MCF 10A (cell line): ENCODE data around the gene BARHL2. TPM values are rescaled to one million over a fixed set of nuclear protein-coding genes. Genes with fewer than 3 reads are reported as not detected.

Experiments
- BruUV-seq: library from RNA; stranded (reverse); fragments of 400-500 nt; replicated peaks from 2 replicates; lab custom pipeline; 2021; lab: Mats Ljungman, UMichigan
- CTCF ChIA-PET: fragments of 300-600 bp; sonication (Branson Sonifier 250); formaldehyde crosslinking; extraction: SDS; loops from one replicate; lab custom pipeline; 2021; ENCODE audit warnings: antibody characterized with exemption, inconsistent platforms; lab: Yijun Ruan, JAX
- POLR2A ChIA-PET: fragments of 300-600, 350-650 bp; sonication (Branson Sonifier 250); formaldehyde crosslinking; extraction: SDS; loops from one replicate; lab custom pipeline; 2020; ENCODE audit warnings: antibody characterized with exemption, inconsistent platforms; lab: Yijun Ruan, JAX
- DNase-seq: peaks from one replicate; pipeline ENCODE4 v3.0.0-alpha.2; 2018; ENCODE audit not compliant: unreplicated experiment
- H3K27ac Mint-ChIP-seq: one replicate; pipeline ENCODE4 v1.8.0; 2022; ENCODE audit warnings: mild to moderate bottlenecking, low read depth, mixed read lengths; ENCODE audit not compliant: unreplicated experiment
- H3K27me3 Mint-ChIP-seq: one replicate; pipeline ENCODE4 v1.8.0; 2022; ENCODE audit warnings: mixed read lengths; ENCODE audit not compliant: insufficient read depth, unreplicated experiment
- H3K36me3 Mint-ChIP-seq: one replicate; pipeline ENCODE4 v1.8.0; 2022; ENCODE audit warnings: mild to moderate bottlenecking, moderate library complexity, mixed read lengths; ENCODE audit not compliant: insufficient read depth, unreplicated experiment
- H3K4me1 Mint-ChIP-seq: one replicate; pipeline ENCODE4 v1.8.0; 2022; ENCODE audit warnings: mixed read lengths; ENCODE audit not compliant: insufficient read depth, unreplicated experiment
- H3K4me3 Mint-ChIP-seq: one replicate; pipeline ENCODE4 v1.8.0; 2022; ENCODE audit warnings: mild to moderate bottlenecking, moderate library complexity, mixed read lengths; ENCODE audit not compliant: unreplicated experiment
- H3K9me3 Mint-ChIP-seq: one replicate; pipeline ENCODE4 v1.8.0; 2022; ENCODE audit warnings: mixed read lengths; ENCODE audit not compliant: unreplicated experiment
- intact Hi-C: fragments of 100-400 bp; cut with micrococcal nuclease; formaldehyde crosslinking; loops from 2 replicates; pipeline ENCODE4 v1.14.1; 2022
- total RNA-seq: library from RNA; stranded (reverse); gene quantifications from 2 replicates; pipeline ENCODE4 v1.2.3, GENCODE V29; 2022
- TF ChIP-seq, protein P1 (sequence below): fragments of 200-600 bp; IDR thresholded peaks from one replicate; pipeline ENCODE4 v1.8.0; 2022; ENCODE audit warnings: antibody characterized with exemption, mild to moderate bottlenecking; ENCODE audit not compliant: unreplicated experiment

BARHL2 gene
- total RNA-seq, 1 experiment from 2014 or later, result not detected

DNA sequence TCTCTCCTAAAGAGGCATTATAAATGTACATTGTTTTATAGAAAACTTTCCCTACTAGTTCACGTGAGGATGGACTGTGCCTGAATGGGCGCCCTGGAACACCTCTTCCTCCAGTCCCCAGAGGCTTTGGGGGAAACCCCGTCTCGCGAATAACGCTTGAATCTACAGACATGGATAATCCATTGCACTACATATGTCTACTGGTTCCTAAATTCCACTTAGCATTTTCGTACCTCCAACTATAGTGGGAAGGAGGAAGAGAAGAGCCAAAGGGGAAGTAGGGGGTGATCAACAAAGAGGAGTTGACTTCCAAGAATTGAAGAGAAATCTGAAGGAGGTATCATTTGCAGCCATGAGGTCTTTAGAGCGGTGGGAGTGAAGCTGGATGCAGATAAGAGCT lies 11.1 kb downstream of the BARHL2 start:
- no peak overlapping the region for H3K4me3 Mint-ChIP-seq
- no TSS peak for BruUV-seq

DNA sequence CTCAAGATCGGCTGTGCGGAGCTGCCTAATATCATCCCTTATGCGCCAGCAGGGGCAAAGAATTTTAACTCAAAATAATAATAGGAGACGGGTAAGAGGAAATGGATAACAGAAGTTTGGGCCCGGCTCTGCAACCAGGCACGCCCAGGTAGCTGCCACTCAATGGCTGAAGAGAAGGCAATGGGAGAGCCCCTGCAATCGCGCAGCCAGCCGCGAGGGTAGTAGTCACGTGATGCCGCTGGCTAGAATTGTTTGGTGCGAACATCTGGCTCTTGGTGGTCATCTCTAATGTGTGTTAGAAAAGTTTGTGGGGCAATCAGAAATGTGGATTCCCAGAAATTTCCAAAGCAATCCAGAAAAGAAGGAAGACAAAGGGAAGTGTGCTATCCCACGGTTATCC lies 12.3 kb downstream of the BARHL2 start:
- H3K4me3 Mint-ChIP-seq, result no peak overlapping the region
- H3K4me1 Mint-ChIP-seq, result no peaks in the 10 kb centered on the region
- DNase-seq, result no peak
- H3K36me3 Mint-ChIP-seq, result no peaks in the 10 kb centered on the region
- POLR2A ChIA-PET, result no interaction called here
- CTCF ChIA-PET, result interaction anchor here (0.7 to 0.9 kb wide), 2 partner anchors 17 to 748 kb away, joined by 3 to 4 read pairs; no protein-coding TSS in a partner anchor
- H3K27ac Mint-ChIP-seq, result no peak overlapping the region
- H3K27me3 Mint-ChIP-seq, result peaks cover 49% of the 10 kb centered on the region
- intact Hi-C loops, result no loop called here
- BruUV-seq, result no TSS peak
- no peaks in the 10 kb centered on the region for H3K9me3 Mint-ChIP-seq
- TF ChIP-seq, protein P1, sequence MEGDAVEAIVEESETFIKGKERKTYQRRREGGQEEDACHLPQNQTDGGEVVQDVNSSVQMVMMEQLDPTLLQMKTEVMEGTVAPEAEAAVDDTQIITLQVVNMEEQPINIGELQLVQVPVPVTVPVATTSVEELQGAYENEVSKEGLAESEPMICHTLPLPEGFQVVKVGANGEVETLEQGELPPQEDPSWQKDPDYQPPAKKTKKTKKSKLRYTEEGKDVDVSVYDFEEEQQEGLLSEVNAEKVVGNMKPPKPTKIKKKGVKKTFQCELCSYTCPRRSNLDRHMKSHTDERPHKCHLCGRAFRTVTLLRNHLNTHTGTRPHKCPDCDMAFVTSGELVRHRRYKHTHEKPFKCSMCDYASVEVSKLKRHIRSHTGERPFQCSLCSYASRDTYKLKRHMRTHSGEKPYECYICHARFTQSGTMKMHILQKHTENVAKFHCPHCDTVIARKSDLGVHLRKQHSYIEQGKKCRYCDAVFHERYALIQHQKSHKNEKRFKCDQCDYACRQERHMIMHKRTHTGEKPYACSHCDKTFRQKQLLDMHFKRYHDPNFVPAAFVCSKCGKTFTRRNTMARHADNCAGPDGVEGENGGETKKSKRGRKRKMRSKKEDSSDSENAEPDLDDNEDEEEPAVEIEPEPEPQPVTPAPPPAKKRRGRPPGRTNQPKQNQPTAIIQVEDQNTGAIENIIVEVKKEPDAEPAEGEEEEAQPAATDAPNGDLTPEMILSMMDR, result no peak

More for the DNA sequence above, 11.1 kb downstream of the BARHL2 start:
- H3K27me3 Mint-ChIP-seq, result peaks cover 55% of the 10 kb centered on the region
- H3K9me3 Mint-ChIP-seq, result no peaks in the 10 kb centered on the region
- intact Hi-C loops, result no loop called here
- POLR2A ChIA-PET, result no interaction called here
- no peak for DNase-seq
- TF ChIP-seq, protein P1, result no peak
- H3K27ac Mint-ChIP-seq, result no peak overlapping the region
- no peaks in the 10 kb centered on the region for H3K4me1 Mint-ChIP-seq
- CTCF ChIA-PET, result interaction anchor here (0.6 to 1.2 kb wide), 3 partner anchors 11 to 126 kb away, joined by 3 read pairs; no protein-coding TSS in a partner anchor
- H3K36me3 Mint-ChIP-seq, result no peaks in the 10 kb centered on the region

DNA sequence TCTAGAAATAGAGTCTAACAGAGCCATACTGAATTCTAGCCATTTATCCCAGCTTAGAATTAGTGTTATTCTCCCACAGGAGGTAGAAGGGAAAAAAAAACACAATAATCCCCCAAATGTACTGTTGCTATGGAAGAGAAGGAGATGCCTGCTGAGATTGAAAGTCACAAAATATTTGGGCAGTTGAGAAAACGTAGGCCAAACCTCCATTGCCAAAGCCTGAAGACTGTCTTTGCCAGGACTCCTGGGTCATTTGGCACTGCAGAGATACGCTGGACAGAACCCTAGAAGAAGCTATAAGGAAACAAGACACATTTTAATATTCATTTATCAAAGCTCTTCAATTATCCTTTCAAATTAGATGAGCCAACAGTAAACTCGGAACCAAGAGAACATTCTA lies 22.3 kb downstream of the BARHL2 start:
- Mint-ChIP-seq H3K9me3 (no peaks in the 10 kb centered on the region), H3K36me3 (no peaks in the 10 kb centered on the region), H3K27me3 (peaks cover 58% of the 10 kb centered on the region), H3K27ac (no peak overlapping the region), H3K4me1 (no peaks in the 10 kb centered on the region), H3K4me3 (no peak overlapping the region)
- DNase-seq, result no peak
- TF ChIP-seq, protein P1, result no peak
- ChIA-PET POLR2A (interaction anchor here (0.5 kb wide), 1 partner anchor 317 kb away, joined by 3 read pairs; no protein-coding TSS in a partner anchor), CTCF (interaction anchor here (1.0 to 1.4 kb wide), 2 partner anchors 11 to 27 kb away, joined by 3 to 5 read pairs; no protein-coding TSS in a partner anchor)
- no TSS peak for BruUV-seq
- intact Hi-C loops, result no loop called here

DNA sequence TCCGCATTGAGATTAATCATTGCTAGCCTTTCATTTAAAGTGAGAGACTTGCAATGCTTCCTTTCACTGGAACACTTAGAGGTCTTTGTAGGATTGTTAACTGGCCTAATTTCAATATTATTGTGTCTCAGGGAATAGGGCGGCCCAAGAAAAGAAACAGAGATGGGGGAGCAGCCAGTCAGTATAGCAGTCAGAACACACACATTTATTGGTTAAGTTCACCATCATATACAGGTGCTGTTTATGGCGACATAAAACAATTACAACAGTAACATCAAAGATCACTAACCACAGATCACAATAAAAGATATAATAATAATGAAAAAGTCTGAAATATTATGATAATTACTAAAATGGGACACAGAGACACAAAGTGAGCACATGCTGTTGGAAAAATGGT lies 29.4 kb downstream of the BARHL2 start:
- BruUV-seq, result no TSS peak

More for the DNA sequence above, 29.4 kb downstream of the BARHL2 start:
- CTCF ChIA-PET, result interaction anchor here (1.3 kb wide), 1 partner anchor 11 kb away, joined by 5 read pairs; no protein-coding TSS in a partner anchor
- peaks cover 59% of the 10 kb centered on the region for H3K27me3 Mint-ChIP-seq
- H3K27ac Mint-ChIP-seq, result no peak overlapping the region
- H3K36me3 Mint-ChIP-seq, result no peaks in the 10 kb centered on the region
- H3K4me3 Mint-ChIP-seq, result no peak overlapping the region
- intact Hi-C loops, result no loop called here
- POLR2A ChIA-PET, result no interaction called here
- no peaks in the 10 kb centered on the region for H3K4me1 Mint-ChIP-seq
- no peak for DNase-seq
- TF ChIP-seq, protein P1, result no peak
- no peaks in the 10 kb centered on the region for H3K9me3 Mint-ChIP-seq
